ENCODE data around the gene SUGP1. TPM values are rescaled to one million over a fixed set of nuclear protein-coding genes. Genes with fewer than 3 reads are reported as not detected.

Gene SUGP1
- total and polyA plus RNA-seq, 2 of the 13 experiments (the other 11 are each of a cell fraction or from before 2014, with no cell fraction given), result 21.6 to 25.9 TPM

GRCh38 chr19:19297759-19298158 lies 22.6 kb downstream of the SUGP1 start:
- CTCF ChIA-PET (ENCODE audit: low intra/inter-chr PET ratio, low total read pairs), result no interaction called here
- in situ Hi-C loops (cut with HindIII; ENCODE audit: extremely low pct_ligation_motif_present, low pct_unique_long_range_greater_than_20kb), result no loop called here
- POLR2A ChIA-PET, result no interaction called here
- H3K36me3 ChIP-seq (replicated peaks in 1 of 2; ENCODE audit: control insufficient read depth in 1 of 2, insufficient read depth in 2 of 2, low read length in 2 of 2), result peaks cover 15 to 55% of the 10 kb centered on the region in 2 experiments; a peak in 4 of 5 replicates
- TF ChIP-seq ZNF263 (CRISPR knock-in tag; IDR thresholded peaks at IDR 0.05) (0 out of 2 replicates have a peak, but pooled peaks have one; percentile 13), ZXDC (CRISPR knock-in tag; IDR thresholded peaks at IDR 0.05) (no peak), KLF13 (CRISPR knock-in tag; IDR thresholded peaks at IDR 0.05) (no peak), CSRNP2 (CRISPR knock-in tag; conservative IDR thresholded peaks at IDR 0.05; ENCODE audit: low read depth) (no peak), RORA (CRISPR knock-in tag; IDR thresholded peaks at IDR 0.05) (no peak), CTCF (CRISPR knock-in tag; IDR thresholded peaks at IDR 0.05) (0 out of 2 replicates have a peak, but pooled peaks have one; percentile 4)
- no peak overlapping the region for H3K27ac ChIP-seq (ENCODE audit: extremely low read length, insufficient read depth, low read length)
- H3K4me1 ChIP-seq (ENCODE audit: insufficient read depth, low read length), result no peaks in the 10 kb centered on the region
- 100% methylated on average over 7 of the region's 9 CpGs for WGBS (ENCODE audit: low lambda C conversion rate)
- H3K4me3 ChIP-seq (replicated peaks in 1 of 3; ENCODE audit: insufficient read depth in 1 of 3, low read depth in 2 of 3, low read length in 3 of 3), result no peak overlapping the region
- no peak overlapping the region for H3K4me2 ChIP-seq (ENCODE audit: low read depth, low read length)
- FAIRE-seq, result no peak
- H3K9ac ChIP-seq (ENCODE audit: insufficient read depth, low read depth, low read length), result no peak overlapping the region
- no peaks in the 10 kb centered on the region for H4K20me1 ChIP-seq (ENCODE audit: insufficient read depth, low read length)
- no peaks in the 10 kb centered on the region for H3K9me3 ChIP-seq (ENCODE audit: low read length)
- H3K27me3 ChIP-seq (ENCODE audit: control insufficient read depth in 1 of 2, insufficient read depth in 2 of 2, low read length in 2 of 2), result no peaks in the 10 kb centered on the region
- no peak for DNase-seq (ENCODE audit: low spot score)
- H2AFZ ChIP-seq (ENCODE audit: low read length), result no peak overlapping the region
- no TSS peak for BruUV-seq (replicated peaks)
- H3K79me2 ChIP-seq (ENCODE audit: insufficient read depth, low read length), result no peaks in the 10 kb centered on the region
- intact Hi-C loops (cut with micrococcal nuclease; ENCODE audit: unreplicated experiment), result no loop called here
- ATAC-seq, result peak; percentile 41
